ENCODE measurements around the gene TMEM175.
"Not testable (repeated sequence)": the region's sequence is repeated elsewhere in the genome, so short reads cannot be mapped to it uniquely, and the experiment has no call there.

The TMEM175 gene

DNA sequence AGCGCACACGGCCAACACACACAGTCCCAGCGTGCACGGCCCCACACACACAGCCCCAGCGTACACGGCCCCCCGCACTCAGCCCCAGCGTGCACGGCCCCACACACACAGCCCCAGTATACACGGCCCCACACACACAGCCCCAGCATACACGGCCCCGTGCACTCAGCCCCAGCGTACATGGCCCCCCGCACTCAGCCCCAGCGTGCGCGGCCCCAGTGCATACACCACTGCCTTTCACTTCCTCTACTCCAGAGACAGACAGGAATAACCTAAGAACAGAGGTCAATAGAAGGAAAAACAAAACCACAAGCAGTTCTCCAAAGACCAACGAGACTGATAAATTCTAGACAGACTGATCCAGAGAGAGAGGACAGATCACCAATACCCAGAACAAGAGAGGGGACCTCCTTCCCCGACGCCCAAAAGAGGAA, 17.2 kb upstream of the TMEM175 start:
- no peak for DNase-seq (ENCODE audit: low spot score)

DNA sequence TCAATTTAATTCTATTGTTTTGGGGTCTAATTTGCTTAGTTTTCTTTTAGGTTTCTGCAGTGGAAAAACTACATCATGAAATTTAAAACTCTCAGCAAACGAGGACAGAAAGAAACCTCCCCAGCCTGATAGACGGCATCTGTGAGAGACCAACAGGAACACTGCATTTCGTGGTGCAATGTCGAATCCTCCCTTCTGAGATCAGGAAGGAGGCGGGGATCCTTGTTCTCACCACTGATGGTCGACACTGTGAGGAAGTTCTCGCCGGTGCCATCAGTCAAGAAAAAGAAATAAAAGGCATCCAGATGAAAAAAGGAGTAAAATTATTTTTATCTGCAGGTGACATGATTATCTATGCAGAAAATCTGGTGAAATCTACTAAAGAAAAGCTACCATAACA, 16.7 kb upstream of the TMEM175 start:
- no peak for DNase-seq (ENCODE audit: low spot score)

GRCh38 chr4:917466-917865, 14.8 kb upstream of the TMEM175 start:
- DNase-seq (ENCODE audit: low spot score), result no peak

GRCh38 chr4:917992-918391, 14.3 kb upstream of the TMEM175 start:
- DNase-seq (ENCODE audit: low spot score), result no peak

GRCh38 chr4:918591-918990, 13.7 kb upstream of the TMEM175 start:
- DNase-seq (ENCODE audit: low spot score), result not testable (repeated sequence)

DNA sequence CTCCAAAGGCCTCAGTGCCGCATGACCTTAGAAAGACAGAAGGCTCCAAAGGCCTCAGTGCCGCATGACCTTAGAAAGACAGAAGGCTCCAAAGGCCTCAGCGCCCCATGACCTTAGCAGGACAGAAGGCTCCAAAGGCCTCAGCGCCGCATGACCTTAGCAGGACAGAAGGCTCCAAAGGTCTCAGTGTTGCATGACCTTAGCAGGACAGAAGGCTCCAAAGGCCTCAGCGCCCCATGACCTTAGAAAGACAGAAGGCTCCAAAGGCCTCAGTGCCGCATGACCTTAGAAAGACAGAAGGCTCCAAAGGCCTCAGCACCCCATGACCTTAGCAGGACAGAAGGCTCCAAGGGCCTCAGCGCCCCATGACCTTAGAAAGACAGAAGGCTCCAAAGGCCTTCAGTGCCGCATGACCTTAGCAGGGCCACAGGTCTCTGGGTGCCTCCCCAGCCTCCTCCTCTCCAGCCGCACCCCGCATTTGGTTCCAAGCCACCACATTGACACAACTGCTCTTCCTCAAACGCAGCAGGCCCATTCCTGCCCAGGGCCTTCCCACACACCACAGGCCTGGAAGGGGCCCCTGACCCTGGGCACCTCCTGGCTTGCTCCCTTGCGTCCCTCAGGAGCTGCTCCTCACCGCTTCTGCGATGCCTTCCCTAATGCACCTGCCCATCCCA, 13.1 kb upstream of the TMEM175 start:
- DNase-seq (ENCODE audit: low spot score), result not testable (repeated sequence)

- DNase-seq (ENCODE audit: low spot score), result peak; percentile 56
These were observed 10.4 kb upstream of the TMEM175 start for GRCh38 chr4:921830-922331.

GRCh38 chr4:924107-925096, 7.9 kb upstream of the TMEM175 start:
- peak; percentile 33 for DNase-seq (ENCODE audit: low spot score)

GRCh38 chr4:925171-925570, 7.1 kb upstream of the TMEM175 start:
- no peak for DNase-seq (ENCODE audit: low spot score)

- no peak for DNase-seq (ENCODE audit: low spot score)
These were observed 6.3 kb upstream of the TMEM175 start for GRCh38 chr4:925771-926500.

DNA sequence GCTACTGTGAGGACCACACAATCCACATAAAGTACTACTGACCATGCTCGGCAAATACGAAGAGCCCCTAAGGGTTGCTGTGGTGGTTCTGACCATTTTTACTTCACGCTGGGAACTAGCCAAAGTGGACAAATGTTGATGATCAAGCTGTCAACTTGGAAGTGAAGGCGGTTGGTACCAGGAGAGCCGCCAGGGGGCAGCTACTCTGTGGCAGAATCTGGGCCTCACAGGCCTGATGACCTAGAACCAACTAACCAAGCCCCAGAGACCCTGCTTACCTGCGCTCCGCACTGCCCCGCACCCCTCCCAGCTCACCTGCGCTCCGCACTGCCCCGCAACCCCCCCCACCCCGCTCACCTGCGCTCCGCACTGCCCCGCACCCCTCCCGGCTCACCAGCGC, 5.7 kb upstream of the TMEM175 start:
- DNase-seq (ENCODE audit: low spot score), result no peak

DNA sequence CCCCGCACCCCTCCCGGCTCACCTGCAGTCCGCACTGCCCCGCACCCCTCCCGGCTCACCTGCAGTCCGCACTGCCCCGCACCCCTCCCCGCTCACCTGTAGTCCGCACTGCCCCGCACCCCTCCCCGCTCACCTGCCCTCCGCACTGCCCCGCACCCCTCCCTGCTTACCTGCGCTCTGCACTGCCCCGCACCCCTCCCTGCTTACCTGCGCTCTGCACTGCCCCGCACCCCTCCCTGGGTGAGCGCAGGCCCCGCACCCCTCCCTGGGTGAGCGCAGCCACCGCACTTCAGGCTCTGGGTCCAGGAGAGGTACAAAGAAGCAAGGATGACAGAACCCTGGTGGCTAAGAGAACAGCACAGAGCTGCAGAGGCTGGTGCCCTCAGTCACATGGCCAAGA, 4.7 kb upstream of the TMEM175 start:
- DNase-seq (ENCODE audit: low spot score), result not testable (repeated sequence)

DNA sequence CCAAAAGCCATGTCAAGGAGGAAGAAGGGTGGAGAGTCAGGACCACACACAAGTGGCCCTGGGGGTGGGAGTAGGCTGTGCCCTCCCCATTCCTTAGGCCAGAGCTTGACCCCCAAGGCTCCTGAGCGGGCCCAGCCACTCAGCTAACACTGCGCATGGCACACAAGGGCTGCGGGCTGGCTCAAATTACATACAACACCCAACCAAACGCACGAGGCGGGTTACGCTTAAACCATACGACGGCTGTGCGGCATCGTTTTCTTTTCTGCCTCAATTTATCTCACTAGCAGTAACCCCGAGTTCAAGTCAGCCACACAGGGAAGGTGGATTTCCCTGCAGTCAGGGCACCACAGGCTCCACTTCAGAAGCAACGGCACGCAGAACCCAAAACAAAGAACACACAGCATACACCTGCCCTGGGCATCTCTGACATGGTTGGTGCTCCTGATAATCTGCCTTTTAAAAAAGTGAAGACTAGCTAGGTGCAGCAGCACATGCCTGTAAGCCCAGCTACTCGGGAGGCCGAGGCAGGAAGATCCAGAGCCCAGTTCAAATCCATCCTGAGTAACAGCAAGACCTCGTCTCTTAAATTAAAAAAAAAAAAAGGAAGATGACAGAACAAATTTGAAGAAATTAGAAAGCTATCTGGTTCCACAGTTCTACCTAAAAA, 3.0 kb upstream of the TMEM175 start:
- DNase-seq (ENCODE audit: low spot score), result no peak

GRCh38 chr4:930028-930551, 2.2 kb upstream of the TMEM175 start:
- no peak for DNase-seq (ENCODE audit: low spot score)

- no peak for DNase-seq (ENCODE audit: low spot score)
These were observed 1.4 kb upstream of the TMEM175 start for GRCh38 chr4:930827-931193.

GRCh38 chr4:931194-931959, 883 bp upstream of the TMEM175 start:
- no peak for DNase-seq (ENCODE audit: low spot score)

- DNase-seq (ENCODE audit: low spot score), result no peak
These were observed 432 bp downstream of the TMEM175 start for GRCh38 chr4:932713-933070.

DNA sequence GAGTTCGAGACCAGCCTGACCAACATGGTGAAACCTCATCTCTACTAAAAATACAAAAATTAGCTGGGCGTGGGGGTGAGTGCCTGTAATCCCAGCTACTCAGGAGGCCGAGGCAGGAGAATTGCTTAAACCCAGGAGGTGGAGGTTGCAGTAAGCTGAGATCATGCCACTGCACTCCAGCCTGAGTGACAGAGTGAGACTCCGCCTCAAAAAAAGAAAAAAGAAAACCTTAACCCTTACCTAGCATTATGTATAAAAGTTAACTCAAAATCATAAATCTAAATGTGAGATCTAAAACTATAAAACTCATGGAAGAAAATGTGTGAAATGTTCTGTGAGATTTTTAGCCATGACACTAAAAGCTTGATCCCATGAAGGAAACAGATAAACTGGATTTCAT, 7.2 kb downstream of the TMEM175 start:
- not testable (repeated sequence) for DNase-seq (ENCODE audit: low spot score)

GRCh38 chr4:945274-946102, 13.2 kb downstream of the TMEM175 start:
- DNase-seq (ENCODE audit: low spot score), result no peak

- no peak for DNase-seq (ENCODE audit: low spot score)
These were observed 13.8 kb downstream of the TMEM175 start for GRCh38 chr4:946103-946450.

Measured in activated CD4-positive, alpha-beta T cell treated with anti-CD3 and anti-CD28 coated beads, Interleukin-2, Interleukin-4, amounts not matched to agents 100 ng/mL and 50 ng/mL, durations not matched to agents 16 hours and 8 hours (primary cell).